Colonic mucosa (tissue), 4 donors: ENCODE data around the gene SUPT3H. TPM values are rescaled to one million over a fixed set of nuclear protein-coding genes. Genes with fewer than 3 reads are reported as not detected.

Experiments
- DNase-seq: peaks from one replicate; pipeline ENCODE4 v3.0.0-alpha.2; 2020
- H3K27ac ChIP-seq: fragments of 200-600 bp; one replicate; pipeline ENCODE4 v1.8.0; 2021
- H3K27me3 ChIP-seq: fragments of 200-600 bp; one replicate; pipeline ENCODE4 v1.8.0; 2021
- H3K36me3 ChIP-seq: fragments of 200-600 bp; one replicate; pipeline ENCODE4 v1.8.0; 2021
- H3K4me1 ChIP-seq: fragments of 200-600 bp; one replicate; pipeline ENCODE4 v1.8.0; 2021; ENCODE audit warnings: mild to moderate bottlenecking
- H3K4me3 ChIP-seq: fragments of 200-600 bp; one replicate; pipeline ENCODE4 v1.8.0; 2021
- H3K9ac ChIP-seq, 2 donors: one replicate each; pipeline ENCODE4 v1.7.0; 2013; ENCODE audit warnings: control low read depth in 2 of 2, low read depth in 2 of 2, low read length in 2 of 2
- H3K9me3 ChIP-seq: fragments of 200-600 bp; one replicate; pipeline ENCODE4 v1.8.0; 2021
- intact Hi-C: fragments of 100-400 bp; cut with DNase I; formaldehyde crosslinking; loops from one replicate; pipeline ENCODE4 v1.14.1; 2022
- total RNA-seq, 2 donors: library from RNA; stranded (reverse); fragmentation: NEBNext Ultra II Directional in 1 of 2; extraction: Animal tissue kit (Norgen Biotek cat#: 25700) in 1 of 2; gene quantifications; one replicate each; pipeline ENCODE4 v1.2.1, GENCODE V29; 2021
- TF ChIP-seq, protein P1 (sequence below): fragments of 200-600 bp; IDR thresholded peaks from one replicate; pipeline ENCODE4 v1.8.0; 2022; ENCODE audit warnings: antibody characterized with exemption, mild to moderate bottlenecking
- donor health status: healthy.
- donor health status: DM: no; HTN: no; CAD: no.
- donor health status: DM: no; HTN: no; CAD: no.

Gene SUPT3H
- total RNA-seq, 2 donors from 2014 or later: 3.4 to 4.1 TPM

DNA sequence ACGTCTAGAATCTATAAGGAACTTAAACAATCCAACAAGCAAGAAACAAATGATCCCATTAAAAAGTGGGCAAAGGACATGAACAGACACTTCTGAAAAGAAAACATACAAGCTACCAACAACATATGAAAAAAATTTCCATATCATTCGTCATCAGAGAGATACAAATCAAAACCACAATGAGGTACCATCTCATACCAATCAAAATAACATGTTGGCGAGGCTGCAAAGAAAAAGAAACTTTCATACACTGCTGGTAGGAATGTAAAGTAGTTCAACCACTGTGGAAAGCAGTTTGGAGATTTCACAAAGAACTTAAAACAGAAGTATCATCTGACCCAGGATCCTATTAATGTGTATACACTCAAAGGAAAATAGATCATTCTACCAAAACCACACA, 293.5 kb downstream of the SUPT3H start:
- intact Hi-C loops: no loop called here
- no peaks in the 10 kb centered on the region for H3K9me3 ChIP-seq
- no peaks in the 10 kb centered on the region for H3K36me3 ChIP-seq
- TF ChIP-seq, protein P1, sequence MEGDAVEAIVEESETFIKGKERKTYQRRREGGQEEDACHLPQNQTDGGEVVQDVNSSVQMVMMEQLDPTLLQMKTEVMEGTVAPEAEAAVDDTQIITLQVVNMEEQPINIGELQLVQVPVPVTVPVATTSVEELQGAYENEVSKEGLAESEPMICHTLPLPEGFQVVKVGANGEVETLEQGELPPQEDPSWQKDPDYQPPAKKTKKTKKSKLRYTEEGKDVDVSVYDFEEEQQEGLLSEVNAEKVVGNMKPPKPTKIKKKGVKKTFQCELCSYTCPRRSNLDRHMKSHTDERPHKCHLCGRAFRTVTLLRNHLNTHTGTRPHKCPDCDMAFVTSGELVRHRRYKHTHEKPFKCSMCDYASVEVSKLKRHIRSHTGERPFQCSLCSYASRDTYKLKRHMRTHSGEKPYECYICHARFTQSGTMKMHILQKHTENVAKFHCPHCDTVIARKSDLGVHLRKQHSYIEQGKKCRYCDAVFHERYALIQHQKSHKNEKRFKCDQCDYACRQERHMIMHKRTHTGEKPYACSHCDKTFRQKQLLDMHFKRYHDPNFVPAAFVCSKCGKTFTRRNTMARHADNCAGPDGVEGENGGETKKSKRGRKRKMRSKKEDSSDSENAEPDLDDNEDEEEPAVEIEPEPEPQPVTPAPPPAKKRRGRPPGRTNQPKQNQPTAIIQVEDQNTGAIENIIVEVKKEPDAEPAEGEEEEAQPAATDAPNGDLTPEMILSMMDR: no peak
- H3K4me1 ChIP-seq: no peaks in the 10 kb centered on the region
- no peak for DNase-seq
- H3K4me3 ChIP-seq: no peak overlapping the region
- H3K27ac ChIP-seq: no peak overlapping the region
- H3K9ac ChIP-seq: no peak overlapping the region
- no peaks in the 10 kb centered on the region for H3K27me3 ChIP-seq

GRCh38 chr6:45082091-45082490, 295.6 kb downstream of the SUPT3H start:
- intact Hi-C loops: no loop called here
- no peak for DNase-seq
- Histone ChIP-seq H3K27ac (no peak overlapping the region), H3K27me3 (no peaks in the 10 kb centered on the region), H3K4me1 (no peaks in the 10 kb centered on the region), H3K4me3 (no peak overlapping the region), H3K9me3 (no peaks in the 10 kb centered on the region), H3K9ac (no peak overlapping the region), H3K36me3 (no peaks in the 10 kb centered on the region)
- TF ChIP-seq, protein P1: no peak

GRCh38 chr6:45081634-45082033, 296.1 kb downstream of the SUPT3H start:
- no peaks in the 10 kb centered on the region for H3K9me3 ChIP-seq
- H3K27me3 ChIP-seq: no peaks in the 10 kb centered on the region
- H3K27ac ChIP-seq: no peak overlapping the region
- no peaks in the 10 kb centered on the region for H3K4me1 ChIP-seq
- intact Hi-C loops: no loop called here
- TF ChIP-seq, protein P1: no peak
- no peak overlapping the region for H3K9ac ChIP-seq
- H3K36me3 ChIP-seq: no peaks in the 10 kb centered on the region
- no peak overlapping the region for H3K4me3 ChIP-seq
- DNase-seq: no peak

DNA sequence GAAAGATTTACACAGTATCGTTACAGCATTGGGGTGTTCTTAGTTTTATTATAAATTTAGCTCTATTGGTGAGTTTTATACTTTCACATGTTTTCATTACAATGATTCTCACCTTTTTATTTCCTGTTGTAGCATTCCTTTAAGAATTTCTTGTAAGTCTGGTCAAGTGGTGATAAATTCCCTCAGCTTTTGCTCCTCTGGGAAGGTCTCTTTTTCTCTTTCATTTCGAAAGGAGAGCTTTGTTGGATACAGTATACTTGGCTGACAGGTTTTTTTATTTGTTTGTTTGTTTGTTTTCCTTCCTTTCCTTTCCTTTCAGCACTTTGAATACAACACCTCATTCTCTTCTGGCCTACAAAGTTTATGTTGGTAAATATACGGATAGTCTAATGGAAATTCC, 299.3 kb downstream of the SUPT3H start:
- Histone ChIP-seq H3K9ac (no peak overlapping the region), H3K36me3 (no peaks in the 10 kb centered on the region), H3K9me3 (no peaks in the 10 kb centered on the region), H3K4me3 (no peak overlapping the region), H3K27me3 (no peaks in the 10 kb centered on the region), H3K4me1 (no peaks in the 10 kb centered on the region), H3K27ac (no peak overlapping the region)
- DNase-seq: no peak
- TF ChIP-seq, protein P1: no peak
- intact Hi-C loops: no loop called here

GRCh38 chr6:45076217-45076930, 301.4 kb downstream of the SUPT3H start:
- DNase-seq: no peak
- no peak overlapping the region for H3K9ac ChIP-seq
- H3K27me3 ChIP-seq: no peaks in the 10 kb centered on the region
- H3K36me3 ChIP-seq: no peaks in the 10 kb centered on the region
- TF ChIP-seq, protein P1: no peak
- H3K9me3 ChIP-seq: no peaks in the 10 kb centered on the region
- no peak overlapping the region for H3K4me3 ChIP-seq
- no peak overlapping the region for H3K27ac ChIP-seq
- intact Hi-C loops: no loop called here
- no peaks in the 10 kb centered on the region for H3K4me1 ChIP-seq
